ENCODE measurements around the gene XYLT1. TPM values are rescaled to one million over a fixed set of nuclear protein-coding genes. Genes with fewer than 3 reads are reported as not detected.

XYLT1 gene
- total RNA-seq, 2 donors from 2014 or later = 6.0 to 15.2 TPM

GRCh38 chr16:17499223-17499902 is 28.6 kb upstream of the XYLT1 start:
- Histone ChIP-seq H3K27me3 (no peaks in the 10 kb centered on the region), H3K4me3 (no peak overlapping the region), H3K9me3 (no peaks in the 10 kb centered on the region), H3K27ac (no peak overlapping the region), H3K4me1 (no peaks in the 10 kb centered on the region), H3K36me3 (replicated peaks in 1 of 2; ENCODE audit: insufficient read depth in 1 of 2, low read depth in 2 of 2) (no peaks in the 10 kb centered on the region)
- DNase-seq = no peak
- WGBS, 2 donors = 54 to 55% methylated on average over 2 of the region's 2 CpGs
- no peak for TF ChIP-seq POLR2A (IDR thresholded peaks at IDR 0.05)
- TF ChIP-seq CTCF (IDR thresholded peaks at IDR 0.05) = no peak
- intact Hi-C loops (cut with DNase I) = no loop called here
- ATAC-seq = no peak

GRCh38 chr16:17497648-17498047 is 26.9 kb upstream of the XYLT1 start:
- no peak overlapping the region for H3K4me3 ChIP-seq
- WGBS, 2 donors = 62 to 67% methylated on average over 3 of the region's 3 CpGs
- intact Hi-C loops (cut with DNase I) = no loop called here
- TF ChIP-seq CTCF (IDR thresholded peaks at IDR 0.05) (no peak), POLR2A (IDR thresholded peaks at IDR 0.05) (no peak)
- H3K27me3 ChIP-seq = no peaks in the 10 kb centered on the region
- DNase-seq = no peak
- H3K4me1 ChIP-seq = no peaks in the 10 kb centered on the region
- no peaks in the 10 kb centered on the region for H3K9me3 ChIP-seq
- no peak overlapping the region for H3K27ac ChIP-seq
- no peak for ATAC-seq
- no peaks in the 10 kb centered on the region for H3K36me3 ChIP-seq (replicated peaks in 1 of 2; ENCODE audit: insufficient read depth in 1 of 2, low read depth in 2 of 2)

- no peaks in the 10 kb centered on the region for H3K27me3 ChIP-seq
- H3K36me3 ChIP-seq (replicated peaks in 1 of 2; ENCODE audit: insufficient read depth in 1 of 2, low read depth in 2 of 2) = no peaks in the 10 kb centered on the region
- H3K4me1 ChIP-seq = no peaks in the 10 kb centered on the region
- no peaks in the 10 kb centered on the region for H3K9me3 ChIP-seq
- DNase-seq = no peak
- no peak for ATAC-seq
- no peak overlapping the region for H3K27ac ChIP-seq
- TF ChIP-seq POLR2A (IDR thresholded peaks at IDR 0.05) = no peak
- no peak for TF ChIP-seq CTCF (IDR thresholded peaks at IDR 0.05)
- intact Hi-C loops (cut with DNase I) = no loop called here
- H3K4me3 ChIP-seq = no peak overlapping the region
These were observed 26.1 kb upstream of the XYLT1 start for GRCh38 chr16:17496891-17497290.

GRCh38 chr16:17493012-17493411 is 22.3 kb upstream of the XYLT1 start:
- Histone ChIP-seq H3K4me1 (no peaks in the 10 kb centered on the region), H3K36me3 (replicated peaks in 1 of 2; ENCODE audit: insufficient read depth in 1 of 2, low read depth in 2 of 2) (no peaks in the 10 kb centered on the region), H3K27me3 (no peaks in the 10 kb centered on the region), H3K9me3 (no peaks in the 10 kb centered on the region), H3K27ac (no peak overlapping the region), H3K4me3 (no peak overlapping the region)
- DNase-seq (no peak), ATAC-seq (no peak)
- TF ChIP-seq POLR2A (IDR thresholded peaks at IDR 0.05) (no peak), CTCF (IDR thresholded peaks at IDR 0.05) (no peak)
- intact Hi-C loops (cut with DNase I) = no loop called here

GRCh38 chr16:17491140-17491662 is 20.4 kb upstream of the XYLT1 start:
- intact Hi-C loops (cut with DNase I) = no loop called here
- Histone ChIP-seq H3K9me3 (no peaks in the 10 kb centered on the region), H3K27ac (no peak overlapping the region), H3K4me3 (no peak overlapping the region), H3K4me1 (no peaks in the 10 kb centered on the region), H3K36me3 (replicated peaks in 1 of 2; ENCODE audit: insufficient read depth in 1 of 2, low read depth in 2 of 2) (no peaks in the 10 kb centered on the region), H3K27me3 (no peaks in the 10 kb centered on the region)
- DNase-seq = no peak
- TF ChIP-seq CTCF (IDR thresholded peaks at IDR 0.05) (no peak), POLR2A (IDR thresholded peaks at IDR 0.05) (no peak)
- WGBS, 2 donors = 52 to 57% methylated on average over 4 of the region's 4 CpGs
- ATAC-seq = no peak
